NCI-H2227 (cell line): ENCODE data around the gene MOV10.

Experiments
- DNase-seq: peaks from one replicate; lab custom pipeline; 2025; ENCODE audit not compliant: unreplicated experiment; lab: John Stamatoyannopoulos, UW

Gene MOV10

DNA sequence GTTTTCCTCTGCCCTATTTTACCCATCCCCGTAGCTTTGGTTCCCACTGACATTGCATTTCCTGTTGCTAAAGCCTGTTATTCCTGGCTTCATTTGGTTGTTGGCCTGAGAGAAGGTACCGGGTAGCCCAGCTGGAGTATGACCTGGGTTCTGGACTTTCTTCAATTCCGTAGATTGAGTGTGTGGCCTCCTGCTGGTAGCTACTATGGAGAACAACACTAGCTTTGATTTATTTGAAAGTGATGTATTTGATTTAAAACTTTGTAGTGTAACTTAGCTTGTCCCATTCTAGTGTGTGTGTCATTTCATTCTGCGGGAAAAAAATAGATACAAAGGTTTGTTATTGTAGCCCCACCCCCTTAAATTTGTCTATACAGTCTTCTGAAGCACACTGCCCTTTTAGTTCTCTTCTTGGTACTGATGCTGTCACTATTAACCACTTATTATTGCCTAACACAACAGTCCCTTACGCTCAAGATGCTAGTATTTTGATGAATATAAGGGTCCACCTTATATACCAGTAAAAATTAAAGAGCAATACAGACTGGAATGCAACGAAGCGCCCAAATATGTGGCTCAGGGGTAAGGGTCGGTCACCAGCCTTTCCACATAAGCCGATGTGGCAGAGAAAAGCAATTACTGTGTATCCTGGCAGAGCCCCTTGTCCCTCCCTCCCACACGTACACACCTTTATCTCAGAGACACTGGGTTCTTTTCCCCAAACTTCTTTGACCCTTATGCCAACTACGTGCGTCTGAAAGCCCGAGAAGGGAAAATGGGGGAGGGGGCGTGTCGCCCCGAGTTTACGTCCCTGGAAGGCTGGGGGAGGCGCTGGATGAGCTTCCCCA, 643 bp upstream of the MOV10 start:
- DNase-seq: no peak

DNA sequence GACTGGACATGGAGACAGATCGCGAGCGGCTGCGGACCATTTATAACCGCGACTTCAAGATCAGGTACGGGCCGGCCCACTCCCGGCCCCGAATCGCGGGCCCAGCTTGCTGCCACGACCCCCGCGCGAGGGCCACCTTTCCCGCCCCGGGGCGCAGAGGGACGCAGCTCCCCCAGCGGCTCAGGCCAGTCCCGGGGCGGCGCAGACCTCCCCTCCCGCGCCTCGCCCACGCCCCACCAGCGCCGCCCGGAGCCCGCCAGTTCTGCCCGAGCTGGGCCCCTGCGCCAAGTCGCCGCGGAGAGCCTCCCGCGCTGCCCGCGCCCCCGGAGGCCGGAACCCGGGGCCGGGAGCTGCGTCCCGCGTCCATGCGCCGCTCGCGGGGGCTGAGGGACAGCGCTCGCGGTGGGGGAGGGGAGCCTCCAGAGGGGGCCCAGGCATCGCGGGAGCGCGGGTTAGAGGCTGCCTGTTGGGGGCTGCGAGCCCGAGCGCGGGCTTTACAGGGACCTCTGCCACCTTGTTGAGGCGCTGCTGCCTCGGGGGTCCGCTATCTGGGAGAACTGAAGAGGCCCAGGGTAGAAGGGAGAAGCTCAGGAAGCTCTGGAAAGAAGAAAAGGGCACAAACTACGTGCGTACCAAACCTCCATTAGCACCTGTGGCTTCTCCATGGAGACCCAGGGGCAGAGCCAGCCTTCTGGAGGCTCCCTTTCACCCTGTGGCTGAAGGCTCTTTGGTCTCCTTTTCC, 698 bp downstream of the MOV10 start:
- DNase-seq: peak; percentile 74

DNA sequence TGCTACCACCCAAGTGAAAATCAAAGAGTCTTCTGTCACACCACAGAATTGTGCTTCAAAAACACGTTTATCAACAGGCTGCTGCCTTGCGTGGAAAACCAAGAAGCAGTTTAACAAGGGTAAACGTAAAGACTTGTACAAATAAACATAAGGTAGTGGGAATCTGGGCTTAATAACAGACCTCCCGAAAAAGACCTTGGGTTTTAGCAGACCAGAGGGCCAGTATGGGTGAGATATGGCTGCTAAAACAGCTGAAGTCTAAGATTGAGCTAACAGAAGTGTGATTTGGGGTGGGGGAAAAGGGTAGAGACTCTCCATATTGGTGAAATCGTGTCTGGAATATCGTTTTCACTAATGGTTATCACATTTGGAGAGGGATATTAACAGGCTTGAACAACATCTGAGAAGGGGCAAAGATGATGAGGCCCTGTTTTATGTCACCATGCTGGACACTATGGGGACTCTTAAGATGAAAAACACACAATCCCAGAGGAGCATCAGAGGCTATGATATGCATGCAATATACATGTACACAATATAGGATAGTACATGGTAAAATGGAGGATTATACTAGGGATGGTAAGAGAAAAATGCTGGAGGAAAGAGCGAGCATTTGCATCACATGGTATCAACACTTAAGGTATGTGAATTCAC, 1.4 kb downstream of the MOV10 start:
- no peak for DNase-seq

DNA sequence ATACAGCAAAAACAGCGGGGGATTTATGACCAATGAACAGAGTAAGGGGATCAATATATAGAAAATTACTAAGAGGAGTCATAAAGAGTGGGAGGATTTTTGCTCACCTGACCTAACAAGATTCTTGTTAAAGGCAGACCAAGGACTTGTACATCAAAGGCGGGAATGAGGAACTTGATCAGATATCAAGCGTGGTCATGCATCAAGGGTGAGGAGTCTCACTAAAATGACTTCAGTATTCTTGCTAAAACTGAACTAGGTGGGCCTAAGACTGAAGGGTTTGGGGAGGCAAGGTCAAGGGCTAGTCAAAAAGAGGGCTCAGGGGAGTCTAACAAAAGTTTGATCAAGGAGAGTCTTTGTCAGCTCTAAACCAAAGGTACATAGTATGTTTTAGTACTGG, 2.1 kb downstream of the MOV10 start:
- DNase-seq: no peak

DNA sequence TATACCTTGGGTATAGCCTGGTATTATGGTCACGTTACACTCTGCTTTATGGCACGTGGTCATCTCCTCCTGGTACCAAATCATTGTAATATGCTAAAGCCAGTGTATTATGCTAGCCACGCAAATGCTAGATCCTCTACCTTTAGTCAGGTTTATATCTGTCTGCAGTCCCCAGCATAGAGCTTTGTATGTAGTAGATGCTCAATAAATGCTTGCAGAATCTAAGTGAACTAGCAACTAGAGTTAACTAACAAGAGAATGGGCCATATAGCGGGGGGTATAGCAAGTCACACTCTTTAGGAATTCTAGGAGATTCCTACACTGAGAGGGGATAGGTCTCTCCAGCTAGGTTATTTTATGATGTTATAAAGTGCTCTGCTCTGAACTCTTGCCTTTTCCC, 3.0 kb downstream of the MOV10 start:
- DNase-seq: no peak

DNA sequence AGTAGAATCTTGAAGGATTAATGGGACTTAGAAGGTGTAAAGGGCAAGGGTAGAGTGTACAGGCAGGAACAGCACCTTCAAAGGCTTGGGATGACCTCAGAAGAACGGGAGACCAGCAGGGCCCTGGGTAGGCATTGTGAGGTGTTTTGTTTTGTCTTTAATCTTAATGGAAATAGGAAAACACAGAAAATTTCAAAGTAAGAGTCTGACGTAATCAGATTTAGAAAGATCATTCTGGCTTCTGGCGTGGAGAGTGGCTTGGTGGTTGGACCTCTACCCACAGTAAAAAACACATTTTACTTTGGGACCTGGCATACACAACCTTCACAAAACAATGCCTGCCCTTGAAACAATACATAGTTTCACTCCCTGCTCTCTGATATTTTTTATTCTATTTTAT, 4.1 kb downstream of the MOV10 start:
- DNase-seq: no peak

DNA sequence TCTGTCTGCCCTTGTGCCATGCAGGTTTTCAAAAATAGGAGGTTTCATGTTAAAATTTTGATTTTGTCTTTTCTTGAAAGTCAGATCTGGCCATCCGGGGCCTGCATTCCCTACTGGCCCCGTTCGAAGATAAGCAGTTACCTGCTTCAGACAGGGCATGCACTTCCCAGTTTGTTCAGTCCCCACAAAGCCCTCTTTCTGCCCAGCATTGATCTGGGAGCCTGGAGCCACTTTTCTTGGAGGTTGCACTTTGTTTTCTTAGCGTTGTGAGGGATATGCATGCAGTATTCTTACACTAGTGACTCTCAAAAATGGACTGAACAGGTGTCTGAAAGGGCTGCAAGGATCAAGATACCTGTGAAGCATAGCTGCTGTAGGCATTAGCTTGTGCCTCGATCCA, 11.5 kb downstream of the MOV10 start:
- no peak for DNase-seq

DNA sequence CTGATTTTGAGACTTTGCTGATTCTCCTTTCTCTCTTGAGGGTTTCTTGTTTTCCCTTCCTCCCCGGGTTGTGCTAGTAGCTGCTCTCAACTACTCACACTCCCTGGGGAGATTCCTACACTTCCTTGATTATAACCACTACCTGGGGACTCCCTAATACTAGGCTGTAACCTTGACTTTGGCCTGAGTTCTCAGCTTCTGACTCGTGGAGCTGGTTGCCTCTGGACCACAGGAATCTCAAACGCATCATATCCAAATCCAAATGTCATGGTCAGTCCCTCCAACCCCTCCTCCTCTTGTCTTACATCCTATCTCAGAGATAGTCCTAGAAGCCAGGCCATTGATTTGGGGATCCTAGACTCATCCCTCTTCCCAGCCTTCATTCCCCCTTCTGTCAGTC, 12.0 kb downstream of the MOV10 start:
- no peak for DNase-seq

DNA sequence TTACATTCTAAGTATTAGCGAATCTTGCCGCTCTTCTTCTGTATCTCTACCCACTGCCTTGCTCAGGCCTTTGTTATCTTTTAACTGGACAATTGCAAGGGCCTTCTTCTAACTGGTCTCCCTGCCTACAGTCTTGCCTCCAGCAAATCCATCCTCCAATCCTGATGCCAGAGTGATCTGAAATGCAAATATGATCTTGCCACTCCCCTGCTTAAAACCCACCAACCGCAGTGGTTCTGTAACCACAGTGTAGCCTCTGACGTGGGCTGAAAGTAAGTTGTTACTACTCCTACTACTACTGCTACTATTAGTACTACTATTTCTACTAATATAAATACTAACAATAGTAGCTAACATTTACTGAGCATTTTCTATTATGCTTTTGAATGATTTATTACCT, 12.4 kb downstream of the MOV10 start:
- no peak for DNase-seq

DNA sequence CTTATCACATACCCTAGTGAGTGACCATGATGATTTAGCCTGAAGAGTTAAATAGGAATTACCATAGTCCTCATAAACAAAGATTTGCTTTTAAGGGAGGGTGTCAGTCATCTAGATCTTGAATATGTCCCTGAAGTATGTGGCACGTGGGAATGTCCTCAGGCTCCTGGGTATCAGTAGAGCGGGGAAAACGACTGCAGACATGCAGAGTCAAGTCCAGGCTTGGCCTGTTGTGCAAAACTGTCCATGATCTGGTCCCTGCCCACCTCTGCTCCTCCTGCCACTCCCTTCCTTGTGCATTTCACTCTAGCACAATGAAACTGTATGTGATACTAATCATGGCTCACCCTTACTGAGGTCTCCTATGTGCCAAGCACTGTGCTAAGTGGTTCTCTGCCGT, 12.9 kb downstream of the MOV10 start:
- no peak for DNase-seq

DNA sequence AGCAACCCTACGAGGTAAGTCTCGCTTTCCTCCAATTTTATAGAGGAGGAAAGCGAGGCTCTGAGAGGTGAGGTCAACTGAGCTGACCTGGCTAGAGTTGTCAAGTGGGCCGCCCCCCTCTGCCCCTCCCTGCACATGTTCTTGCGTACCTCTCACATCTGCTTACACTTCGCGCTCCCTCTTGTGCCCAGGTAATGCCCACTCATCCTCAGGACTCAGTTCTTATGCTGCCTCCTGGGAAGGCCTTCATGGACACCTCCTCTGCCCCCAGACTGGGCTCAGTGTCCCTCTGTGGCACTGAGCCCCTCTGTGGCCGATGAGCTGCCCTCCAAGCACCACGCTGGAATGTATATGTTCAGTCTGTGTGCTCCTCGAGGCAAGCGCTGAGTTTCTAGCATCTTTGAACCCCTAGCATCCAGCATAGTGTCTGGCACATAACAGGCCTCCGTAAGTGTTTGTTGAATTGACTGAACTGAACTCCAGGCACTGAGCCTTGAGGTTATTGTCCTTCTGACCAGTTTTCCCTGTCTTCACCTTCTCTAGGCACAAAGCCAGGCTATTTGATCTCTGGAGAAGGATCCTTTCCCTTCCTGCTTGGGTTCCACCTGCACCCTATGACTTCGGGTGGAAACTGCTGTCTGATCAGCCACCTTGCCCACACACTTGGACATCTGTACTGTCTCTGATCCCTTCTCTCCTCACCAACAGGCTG, 13.5 kb downstream of the MOV10 start:
- no peak for DNase-seq

DNA sequence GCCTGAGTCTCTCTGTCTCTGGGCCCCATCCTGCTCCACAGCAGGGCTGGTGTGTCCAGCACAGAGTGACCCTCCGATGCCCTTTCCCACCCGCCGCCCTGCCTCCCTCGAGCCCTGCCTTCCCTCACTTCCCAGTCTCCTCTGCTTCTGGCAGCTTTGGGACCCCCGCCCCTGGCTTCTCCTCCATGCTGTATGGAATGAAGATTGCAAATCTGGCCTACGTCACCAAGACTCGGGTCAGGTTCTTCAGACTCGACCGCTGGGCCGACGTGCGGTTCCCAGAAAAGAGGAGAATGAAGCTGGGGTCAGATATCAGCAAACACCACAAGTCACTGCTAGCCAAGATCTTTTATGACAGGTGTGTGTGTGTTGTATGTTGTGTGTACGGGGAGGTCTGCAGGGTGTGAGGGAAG, 14.3 kb downstream of the MOV10 start:
- DNase-seq: no peak

DNA sequence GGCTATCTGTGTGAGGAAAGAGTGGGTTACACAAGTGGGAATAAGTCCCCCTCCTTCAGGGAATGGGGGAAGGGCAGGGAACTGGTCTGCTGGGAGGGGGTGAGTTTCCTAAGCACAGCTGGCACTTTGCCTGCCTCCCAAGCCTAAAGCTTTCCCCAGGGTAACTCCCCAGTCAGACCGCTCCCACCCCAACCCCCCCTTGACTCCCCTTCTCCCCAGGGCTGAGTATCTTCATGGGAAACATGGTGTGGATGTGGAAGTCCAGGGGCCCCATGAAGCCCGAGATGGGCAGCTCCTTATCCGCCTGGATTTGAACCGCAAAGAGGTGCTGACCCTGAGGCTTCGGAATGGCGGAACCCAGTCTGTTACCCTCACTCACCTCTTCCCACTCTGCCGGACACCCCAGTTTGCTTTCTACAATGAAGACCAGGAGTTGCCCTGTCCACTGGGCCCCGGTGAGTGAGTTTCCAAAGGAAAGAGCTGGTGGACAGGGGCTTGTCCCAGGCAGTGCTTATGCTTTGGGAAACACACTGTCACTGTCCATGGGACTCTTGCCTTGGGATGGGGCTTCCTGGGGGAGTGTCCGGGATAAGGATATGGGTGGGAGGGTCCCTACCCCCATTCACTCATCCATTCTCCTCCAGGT, 14.9 kb downstream of the MOV10 start:
- DNase-seq: no peak

DNA sequence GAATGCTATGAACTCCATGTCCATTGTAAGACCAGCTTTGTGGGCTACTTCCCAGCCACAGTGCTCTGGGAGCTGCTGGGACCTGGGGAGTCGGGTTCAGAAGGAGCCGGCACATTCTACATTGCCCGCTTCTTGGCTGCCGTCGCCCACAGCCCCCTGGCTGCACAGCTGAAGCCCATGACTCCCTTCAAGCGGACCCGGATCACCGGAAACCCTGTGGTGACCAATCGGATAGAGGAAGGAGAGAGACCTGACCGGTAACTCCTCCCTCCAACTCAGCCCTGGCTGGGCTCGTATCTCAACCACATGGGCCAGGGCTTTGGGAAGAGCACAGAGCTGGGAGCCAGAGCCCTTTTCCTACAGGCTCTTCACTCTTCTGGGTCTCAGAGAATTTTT, 15.4 kb downstream of the MOV10 start:
- no peak for DNase-seq

DNA sequence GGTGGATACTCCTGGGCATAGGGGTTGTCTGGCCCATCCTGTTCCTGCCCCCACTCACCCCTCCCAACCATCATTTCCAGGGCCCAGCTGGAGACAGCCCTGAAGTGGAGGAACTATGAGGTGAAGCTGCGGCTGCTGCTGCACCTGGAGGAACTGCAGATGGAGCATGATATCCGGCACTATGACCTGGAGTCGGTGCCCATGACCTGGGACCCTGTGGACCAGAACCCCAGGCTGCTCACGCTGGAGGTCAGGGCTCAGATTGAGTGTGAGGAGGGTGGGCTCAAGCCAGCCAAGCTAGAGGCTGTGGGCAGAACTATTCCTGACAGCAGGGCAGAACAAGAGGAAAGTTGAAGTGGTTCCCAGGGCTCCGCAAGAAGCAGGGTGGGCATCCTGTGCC, 18.2 kb downstream of the MOV10 start:
- no peak for DNase-seq

DNA sequence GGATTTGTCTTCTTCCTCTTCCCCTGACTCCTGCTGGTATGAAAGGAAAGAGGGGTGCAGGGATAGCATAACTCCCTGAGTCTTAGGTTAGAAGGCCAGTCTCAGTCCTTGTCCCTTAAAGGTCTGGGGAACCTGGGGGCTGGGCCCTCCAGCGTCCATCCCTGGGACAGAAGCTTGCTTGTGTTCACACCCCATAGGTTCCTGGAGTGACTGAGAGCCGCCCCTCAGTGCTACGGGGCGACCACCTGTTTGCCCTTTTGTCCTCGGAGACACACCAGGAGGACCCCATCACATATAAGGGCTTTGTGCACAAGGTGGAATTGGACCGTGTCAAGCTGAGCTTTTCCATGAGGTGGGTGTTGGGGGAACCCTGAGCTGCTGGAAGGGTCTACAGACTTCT, 19.4 kb downstream of the MOV10 start:
- DNase-seq: no peak

DNA sequence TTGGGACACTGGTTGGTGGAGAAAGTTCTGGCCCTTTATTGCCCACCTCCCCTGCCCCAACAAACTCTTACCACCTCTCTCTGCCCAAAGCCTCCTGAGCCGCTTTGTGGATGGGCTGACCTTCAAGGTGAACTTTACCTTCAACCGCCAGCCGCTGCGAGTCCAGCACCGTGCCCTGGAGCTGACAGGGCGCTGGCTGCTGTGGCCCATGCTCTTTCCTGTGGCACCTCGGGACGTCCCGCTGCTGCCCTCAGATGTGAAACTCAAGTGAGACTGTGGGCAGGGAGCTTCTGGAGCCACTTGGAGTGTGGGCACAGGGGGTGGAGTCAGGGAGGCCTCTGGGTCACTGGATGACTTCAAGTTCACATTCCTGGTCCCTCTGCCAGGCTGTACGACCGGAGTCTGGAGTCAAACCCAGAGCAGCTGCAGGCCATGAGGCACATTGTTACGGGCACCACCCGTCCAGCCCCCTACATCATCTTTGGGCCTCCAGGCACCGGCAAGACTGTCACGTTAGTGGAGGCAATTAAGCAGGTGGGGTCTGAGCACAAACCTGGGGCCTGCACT, 20.0 kb downstream of the MOV10 start:
- no peak for DNase-seq

DNA sequence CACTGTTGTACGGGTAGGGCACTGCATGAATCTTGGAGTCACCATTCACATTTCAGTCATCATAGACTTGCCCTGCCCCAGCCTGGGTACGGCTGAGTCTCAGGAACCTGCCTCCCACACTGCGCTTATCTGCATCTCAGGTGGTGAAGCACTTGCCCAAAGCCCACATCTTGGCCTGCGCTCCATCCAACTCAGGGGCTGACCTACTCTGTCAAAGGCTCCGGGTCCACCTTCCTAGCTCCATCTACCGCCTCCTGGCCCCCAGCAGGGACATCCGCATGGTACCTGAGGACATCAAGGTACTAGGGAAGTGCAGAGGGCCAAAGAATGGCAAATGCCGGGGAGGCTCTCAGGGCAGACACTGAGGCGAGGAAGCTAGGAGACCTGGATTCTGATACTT, 20.8 kb downstream of the MOV10 start:
- no peak for DNase-seq

DNA sequence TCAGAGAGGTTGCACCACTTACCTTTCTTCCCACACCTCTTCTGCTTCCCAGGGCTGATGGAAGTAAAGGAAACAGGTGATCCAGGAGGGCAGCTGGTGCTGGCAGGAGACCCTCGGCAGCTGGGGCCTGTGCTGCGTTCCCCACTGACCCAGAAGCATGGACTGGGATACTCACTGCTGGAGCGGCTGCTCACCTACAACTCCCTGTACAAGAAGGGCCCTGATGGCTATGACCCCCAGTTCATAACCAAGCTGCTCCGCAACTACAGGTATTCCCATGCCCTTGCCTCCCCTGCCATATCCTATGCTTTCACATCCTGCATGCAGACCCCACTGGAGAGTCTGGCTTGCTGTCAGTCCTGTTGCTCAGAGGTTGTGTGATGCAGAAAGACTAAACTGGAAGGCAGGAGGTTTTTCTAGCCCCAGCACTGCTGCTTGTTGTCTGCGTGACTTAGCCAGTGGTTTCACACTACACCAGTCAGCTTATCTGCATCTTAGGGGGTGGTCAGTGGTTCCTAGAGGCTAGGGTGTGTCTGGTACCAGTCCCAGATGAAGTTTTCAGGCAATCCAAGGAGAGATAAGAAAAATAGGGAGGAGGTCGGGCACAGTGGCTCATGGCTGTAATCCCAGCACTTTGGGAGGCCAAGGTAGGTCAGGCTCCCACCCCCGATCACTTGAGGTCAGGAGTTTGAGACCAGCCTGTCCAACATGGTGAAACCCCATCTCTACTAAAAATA, 22.3 kb downstream of the MOV10 start:
- DNase-seq: no peak

DNA sequence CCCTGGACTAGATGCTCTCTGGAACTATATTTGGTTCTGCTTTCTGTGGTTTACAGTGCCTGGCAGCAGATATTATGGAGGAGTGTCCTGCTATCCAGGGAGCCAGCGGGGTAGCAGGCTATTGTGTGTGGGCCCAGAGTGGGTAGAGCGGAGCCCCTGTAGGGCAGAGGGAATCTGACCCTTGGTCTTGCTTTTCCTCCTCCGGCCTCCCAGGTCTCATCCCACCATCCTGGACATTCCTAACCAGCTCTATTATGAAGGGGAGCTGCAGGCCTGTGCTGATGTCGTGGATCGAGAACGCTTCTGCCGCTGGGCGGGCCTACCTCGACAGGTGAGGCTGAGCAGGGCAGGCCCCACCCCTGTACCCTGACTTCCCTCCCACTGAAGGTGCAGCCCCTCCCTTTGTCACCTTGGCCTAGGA, 23.3 kb downstream of the MOV10 start:
- DNase-seq: no peak
